Activated CD4-positive, alpha-beta T cell treated with anti-CD3 and anti-CD28 coated beads, Interleukin-2, amount 10 ng/mL, durations not matched to agents 7 days and 5 days (primary cell): Measurements from ENCODE around the gene SPOCD1. TPM values are rescaled to one million over a fixed set of nuclear protein-coding genes. Genes with fewer than 3 reads are reported as not detected.

ENCODE experiments used
- CTCF ChIA-PET: fragments of 350-600 bp; sonication (Branson Sonifier 250); formaldehyde crosslinking; loops from one replicate; lab custom pipeline; 2021; ENCODE audit warnings: antibody characterized with exemption; lab: Charles Lee
- POLR2A ChIA-PET: fragments of 350-600 bp; sonication (Branson Sonifier 250); formaldehyde crosslinking; loops from one replicate; lab custom pipeline; 2021; ENCODE audit warnings: antibody characterized with exemption; lab: Charles Lee
- DNase-seq: peaks from one replicate; pipeline ENCODE4 v3.0.0-alpha.2; 2020
- H3K27ac Mint-ChIP-seq: one replicate; pipeline ENCODE4 v1.8.0; 2021; ENCODE audit warnings: mild to moderate bottlenecking, moderate library complexity, mixed read lengths
- H3K27me3 Mint-ChIP-seq: one replicate; pipeline ENCODE4 v1.8.0; 2021; ENCODE audit warnings: mixed read lengths
- H3K36me3 Mint-ChIP-seq: one replicate; pipeline ENCODE4 v1.8.0; 2021; ENCODE audit warnings: low read depth, mixed read lengths
- H3K4me1 Mint-ChIP-seq: one replicate; pipeline ENCODE4 v1.8.0; 2021; ENCODE audit warnings: mixed read lengths
- H3K4me3 Mint-ChIP-seq: one replicate; pipeline ENCODE4 v1.8.0; 2021; ENCODE audit warnings: mild to moderate bottlenecking, moderate library complexity, mixed read lengths
- H3K9me3 Mint-ChIP-seq: one replicate; pipeline ENCODE4 v1.8.0; 2021; ENCODE audit warnings: mixed read lengths
- total RNA-seq, 2 experiments: library from RNA; stranded (reverse); gene quantifications; one replicate each; pipeline ENCODE4 v1.2.3, GENCODE V29; 2021

The SPOCD1 gene
- total RNA-seq, 2 experiments from 2014 or later = 0.08 to 0.25 TPM

- ChIA-PET CTCF (interaction anchor here (0.9 to 3.2 kb wide), 5 partner anchors 9 to 159 kb away, joined by 3 to 26 read pairs (median 3); no protein-coding TSS in a partner anchor), POLR2A (no interaction called here)
- H3K4me1 Mint-ChIP-seq = peaks cover 1% of the 10 kb centered on the region
- H3K9me3 Mint-ChIP-seq = no peaks in the 10 kb centered on the region
- H3K27me3 Mint-ChIP-seq = peaks cover 8% of the 10 kb centered on the region
- no peaks in the 10 kb centered on the region for H3K36me3 Mint-ChIP-seq
- H3K27ac Mint-ChIP-seq = no peak overlapping the region
- DNase-seq = no peak
- no peak overlapping the region for H3K4me3 Mint-ChIP-seq
These were observed 18.6 kb downstream of the SPOCD1 start for GRCh38 chr1:31797216-31797615.

- H3K4me3 Mint-ChIP-seq = no peak overlapping the region
- H3K9me3 Mint-ChIP-seq = no peaks in the 10 kb centered on the region
- ChIA-PET POLR2A (no interaction called here), CTCF (interaction anchor here (3.2 kb wide), 1 partner anchor 8 kb away, joined by 26 read pairs; no protein-coding TSS in a partner anchor)
- peaks cover 7% of the 10 kb centered on the region for H3K27me3 Mint-ChIP-seq
- H3K4me1 Mint-ChIP-seq = no peaks in the 10 kb centered on the region
- no peak overlapping the region for H3K27ac Mint-ChIP-seq
- H3K36me3 Mint-ChIP-seq = no peaks in the 10 kb centered on the region
- DNase-seq = no peak
These were observed 19.1 kb downstream of the SPOCD1 start for GRCh38 chr1:31796707-31797106.

GRCh38 chr1:31795801-31796621, 19.8 kb downstream of the SPOCD1 start:
- no peak overlapping the region for H3K4me3 Mint-ChIP-seq
- no peak for DNase-seq
- H3K36me3 Mint-ChIP-seq = no peaks in the 10 kb centered on the region
- no peak overlapping the region for H3K27ac Mint-ChIP-seq
- H3K9me3 Mint-ChIP-seq = no peaks in the 10 kb centered on the region
- CTCF ChIA-PET = no interaction called here
- POLR2A ChIA-PET = no interaction called here
- H3K27me3 Mint-ChIP-seq = peaks cover 3% of the 10 kb centered on the region
- no peaks in the 10 kb centered on the region for H3K4me1 Mint-ChIP-seq

GRCh38 chr1:31795096-31795675, 20.6 kb downstream of the SPOCD1 start:
- no peaks in the 10 kb centered on the region for H3K9me3 Mint-ChIP-seq
- H3K36me3 Mint-ChIP-seq = no peaks in the 10 kb centered on the region
- H3K27me3 Mint-ChIP-seq = no peaks in the 10 kb centered on the region
- no peak for DNase-seq
- POLR2A ChIA-PET = no interaction called here
- H3K4me1 Mint-ChIP-seq = no peaks in the 10 kb centered on the region
- CTCF ChIA-PET = no interaction called here
- no peak overlapping the region for H3K4me3 Mint-ChIP-seq
- H3K27ac Mint-ChIP-seq = no peak overlapping the region

- no peaks in the 10 kb centered on the region for H3K36me3 Mint-ChIP-seq
- H3K4me1 Mint-ChIP-seq = peaks cover 6% of the 10 kb centered on the region
- H3K27ac Mint-ChIP-seq = no peak overlapping the region
- DNase-seq = no peak
- POLR2A ChIA-PET = no interaction called here
- no peaks in the 10 kb centered on the region for H3K27me3 Mint-ChIP-seq
- H3K4me3 Mint-ChIP-seq = no peak overlapping the region
- CTCF ChIA-PET = interaction anchor here (0.5 kb wide), 1 partner anchor 608 kb away, joined by 3 read pairs; no protein-coding TSS in a partner anchor
- no peaks in the 10 kb centered on the region for H3K9me3 Mint-ChIP-seq
These were observed 22.1 kb downstream of the SPOCD1 start for GRCh38 chr1:31793586-31794285.

DNA sequence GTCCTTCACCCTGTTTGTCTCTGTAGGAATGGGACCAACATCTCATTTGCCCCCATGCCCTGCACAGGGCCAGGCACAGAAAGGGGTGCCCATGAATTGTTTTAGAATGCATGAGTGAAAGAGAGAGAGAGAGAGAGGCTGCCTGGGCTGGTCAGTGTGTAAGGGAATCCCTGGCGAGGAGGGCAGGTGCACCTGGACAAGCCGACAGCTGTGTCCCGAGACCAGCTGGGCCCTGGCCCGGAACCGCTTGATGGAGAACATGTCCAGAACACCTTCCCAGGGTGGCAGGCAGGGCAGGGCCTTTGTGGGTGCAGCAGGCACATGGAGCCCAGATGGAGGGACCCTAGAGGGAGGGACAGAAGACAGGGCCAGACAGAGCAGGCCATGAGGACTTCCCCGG, 22.7 kb downstream of the SPOCD1 start:
- no peaks in the 10 kb centered on the region for H3K9me3 Mint-ChIP-seq
- peaks cover 7% of the 10 kb centered on the region for H3K4me1 Mint-ChIP-seq
- peak overlapping the region; percentile 2 for H3K27ac Mint-ChIP-seq
- no peak overlapping the region for H3K4me3 Mint-ChIP-seq
- ChIA-PET POLR2A (no interaction called here), CTCF (interaction anchor here (5.6 kb wide), 1 partner anchor 30 kb away, joined by 44 read pairs; the partner anchor contains the start of gene ADGRB2)
- H3K36me3 Mint-ChIP-seq = no peaks in the 10 kb centered on the region
- H3K27me3 Mint-ChIP-seq = no peaks in the 10 kb centered on the region
- DNase-seq = no peak

GRCh38 chr1:31792541-31792940, 23.3 kb downstream of the SPOCD1 start:
- ChIA-PET CTCF (interaction anchor here (5.6 kb wide), 1 partner anchor 30 kb away, joined by 44 read pairs; the partner anchor contains the start of gene ADGRB2), POLR2A (no interaction called here)
- H3K9me3 Mint-ChIP-seq = no peaks in the 10 kb centered on the region
- H3K36me3 Mint-ChIP-seq = no peaks in the 10 kb centered on the region
- H3K27me3 Mint-ChIP-seq = no peaks in the 10 kb centered on the region
- no peak overlapping the region for H3K4me3 Mint-ChIP-seq
- H3K4me1 Mint-ChIP-seq = peaks cover 12% of the 10 kb centered on the region
- H3K27ac Mint-ChIP-seq = no peak overlapping the region
- no peak for DNase-seq

DNA sequence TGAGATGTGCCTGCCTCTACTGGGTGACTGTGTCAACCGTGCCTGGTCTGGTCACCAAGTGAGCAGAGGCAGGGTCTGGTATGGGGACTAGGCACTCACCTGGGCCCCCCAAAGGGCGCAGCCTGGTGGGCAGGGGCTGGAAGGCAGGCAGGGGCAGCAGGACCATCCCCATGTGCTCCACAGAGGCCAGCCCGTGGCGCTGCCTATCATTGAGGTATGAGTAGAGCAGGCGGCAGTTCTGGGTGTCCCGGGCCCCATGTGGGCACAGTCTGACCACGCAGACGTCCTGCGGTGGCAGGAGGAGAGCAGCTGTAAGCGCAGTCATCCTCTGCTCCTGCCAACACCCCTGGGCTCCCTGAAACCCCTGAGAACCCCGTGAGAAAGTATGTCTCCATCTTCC, 23.7 kb downstream of the SPOCD1 start:
- no peaks in the 10 kb centered on the region for H3K36me3 Mint-ChIP-seq
- H3K9me3 Mint-ChIP-seq = no peaks in the 10 kb centered on the region
- peaks cover 13% of the 10 kb centered on the region for H3K4me1 Mint-ChIP-seq
- ChIA-PET CTCF (interaction anchor here (5.6 kb wide), 1 partner anchor 29 kb away, joined by 44 read pairs; the partner anchor contains the start of gene ADGRB2), POLR2A (no interaction called here)
- no peak overlapping the region for H3K4me3 Mint-ChIP-seq
- no peak for DNase-seq
- H3K27ac Mint-ChIP-seq = no peak overlapping the region
- no peaks in the 10 kb centered on the region for H3K27me3 Mint-ChIP-seq

GRCh38 chr1:31791131-31791858, 24.5 kb downstream of the SPOCD1 start:
- Mint-ChIP-seq H3K27ac (no peak overlapping the region), H3K4me3 (no peak overlapping the region), H3K4me1 (peaks cover 13% of the 10 kb centered on the region), H3K36me3 (no peaks in the 10 kb centered on the region), H3K9me3 (no peaks in the 10 kb centered on the region), H3K27me3 (no peaks in the 10 kb centered on the region)
- ChIA-PET CTCF (interaction anchor here (0.5 to 5.6 kb wide), 5 partner anchors 20 to 218 kb away, joined by 3 to 44 read pairs (median 3); partner anchors contain the start of gene ADGRB2), POLR2A (no interaction called here)
- DNase-seq = no peak

DNA sequence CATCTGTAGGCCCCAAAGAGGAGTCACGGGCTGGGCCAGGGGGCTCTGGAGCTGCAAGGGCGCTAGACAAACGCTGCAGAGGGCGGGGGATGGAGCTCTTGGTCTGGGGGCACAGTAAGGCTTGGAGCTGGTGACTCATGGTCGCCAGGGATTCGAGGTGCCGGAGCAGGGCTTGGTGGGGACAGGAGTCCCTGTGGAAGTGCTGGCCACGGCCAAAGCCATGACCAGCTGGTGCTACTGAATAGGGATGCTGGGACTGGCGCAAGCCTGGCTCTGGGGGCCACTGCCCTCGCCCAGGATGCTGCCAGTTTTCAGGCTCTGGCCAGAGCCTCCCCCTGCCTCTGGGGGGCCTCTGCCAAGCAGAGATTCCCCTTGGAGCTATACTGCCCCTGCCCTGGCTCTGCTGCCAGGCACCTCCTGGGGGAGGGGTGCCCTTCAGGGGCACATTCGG, 25.2 kb downstream of the SPOCD1 start:
- Mint-ChIP-seq H3K36me3 (no peaks in the 10 kb centered on the region), H3K4me1 (peaks cover 13% of the 10 kb centered on the region), H3K27ac (no peak overlapping the region), H3K4me3 (no peak overlapping the region), H3K27me3 (no peaks in the 10 kb centered on the region), H3K9me3 (no peaks in the 10 kb centered on the region)
- CTCF ChIA-PET = interaction anchor here (0.8 to 5.6 kb wide), 7 partner anchors 14 to 217 kb away, joined by 3 to 44 read pairs (median 12); partner anchors contain the start of genes ADGRB2 and PEF1
- POLR2A ChIA-PET = no interaction called here
- DNase-seq = no peak

DNA sequence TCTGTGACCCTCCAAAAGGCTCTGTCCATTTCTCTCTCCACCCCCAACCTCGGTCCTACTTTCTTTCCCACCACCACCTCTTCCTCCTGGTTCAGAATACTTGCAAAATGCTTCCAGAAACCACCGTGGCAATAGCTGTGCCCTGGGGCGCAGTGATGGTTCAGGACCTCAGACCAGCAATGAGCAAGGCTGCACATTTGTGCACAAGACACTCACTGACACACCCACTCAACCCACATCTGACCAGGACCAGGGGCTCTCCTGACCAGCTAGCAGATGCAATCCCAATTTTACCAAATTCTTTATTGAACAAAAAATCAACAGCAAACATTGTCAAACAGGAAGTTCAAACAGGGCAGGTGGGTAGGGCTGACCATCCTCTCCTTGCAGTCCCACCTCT, 25.7 kb downstream of the SPOCD1 start:
- Mint-ChIP-seq H3K4me3 (no peak overlapping the region), H3K9me3 (no peaks in the 10 kb centered on the region), H3K27ac (no peak overlapping the region), H3K4me1 (peaks cover 13% of the 10 kb centered on the region), H3K36me3 (no peaks in the 10 kb centered on the region), H3K27me3 (no peaks in the 10 kb centered on the region)
- POLR2A ChIA-PET = no interaction called here
- CTCF ChIA-PET = interaction anchor here (1.2 to 5.6 kb wide), 11 partner anchors 8 to 202 kb away, joined by 3 to 44 read pairs (median 16); partner anchors contain the start of genes ADGRB2, PEF1 and SPOCD1
- DNase-seq = no peak
